ENCODE measurements around the gene PANK4. TPM values are rescaled to one million over a fixed set of nuclear protein-coding genes. Genes with fewer than 3 reads are reported as not detected.

Gene PANK4
- total RNA-seq, 6 donors from 2014 or later: 20.7 to 123 (median 36.9) TPM

DNA sequence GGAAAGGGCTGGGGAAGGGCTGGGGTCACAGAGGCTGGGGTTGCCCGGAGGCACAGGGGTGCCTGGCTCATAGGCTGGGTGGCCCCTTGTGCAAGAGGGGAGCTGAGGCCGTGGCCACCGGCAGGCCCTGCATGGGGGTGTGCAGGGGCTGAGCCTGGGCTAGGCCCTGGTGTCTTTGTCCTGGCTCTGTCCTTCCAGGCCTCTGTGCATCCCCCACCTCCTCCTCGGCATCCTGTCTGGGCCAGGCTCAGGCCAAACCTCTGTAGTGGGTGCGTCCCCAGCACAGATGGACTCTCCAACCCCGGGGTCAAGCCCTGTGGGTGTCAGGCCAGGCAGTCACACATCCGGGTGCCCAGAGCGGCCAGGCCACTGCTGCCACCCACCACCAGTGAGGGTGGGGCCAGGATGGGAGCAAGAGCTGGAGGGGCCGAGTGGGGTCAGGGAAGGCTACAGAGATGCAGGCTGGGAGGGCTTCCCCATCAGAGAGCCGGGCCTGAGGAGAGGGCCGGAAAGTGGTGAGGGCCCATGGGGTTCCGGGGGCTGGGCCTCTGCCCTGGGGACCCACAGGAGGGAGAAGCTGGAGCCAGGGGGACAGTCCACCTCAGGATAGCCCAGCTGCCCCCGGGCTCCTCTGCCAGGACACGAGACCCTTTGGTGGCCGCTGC is 19.4 kb downstream of the PANK4 start:
- 60% methylated on average over 15 of the region's 15 CpGs; no CpG with 5 or more reads in 1 of the 2 donors for WGBS, 2 donors
- Histone ChIP-seq H3K27me3 (peaks cover 0 to 7% (median 0%) of the 10 kb centered on the region in 4 donors), H3K9me3 (no peaks in the 10 kb centered on the region), H3K27ac (no peak overlapping the region), H3K36me3 (peaks cover 18 to 49% (median 47%) of the 10 kb centered on the region in 4 donors), H3K4me3 (no peak overlapping the region), H3K4me1 (peaks cover 0 to 28% (median 2%) of the 10 kb centered on the region in 4 donors)
- TF ChIP-seq EP300 (IDR thresholded peaks at IDR 0.05) (no peak), POLR2A (IDR thresholded peaks at IDR 0.05) (no peak), POLR2AphosphoS5 (IDR thresholded peaks at IDR 0.05) (no peak)
- DNase-seq: peak in 1 of 2 donors; percentile 72
- no peak for ATAC-seq (ENCODE audit: low FRiP score in 2 of 2)

DNA sequence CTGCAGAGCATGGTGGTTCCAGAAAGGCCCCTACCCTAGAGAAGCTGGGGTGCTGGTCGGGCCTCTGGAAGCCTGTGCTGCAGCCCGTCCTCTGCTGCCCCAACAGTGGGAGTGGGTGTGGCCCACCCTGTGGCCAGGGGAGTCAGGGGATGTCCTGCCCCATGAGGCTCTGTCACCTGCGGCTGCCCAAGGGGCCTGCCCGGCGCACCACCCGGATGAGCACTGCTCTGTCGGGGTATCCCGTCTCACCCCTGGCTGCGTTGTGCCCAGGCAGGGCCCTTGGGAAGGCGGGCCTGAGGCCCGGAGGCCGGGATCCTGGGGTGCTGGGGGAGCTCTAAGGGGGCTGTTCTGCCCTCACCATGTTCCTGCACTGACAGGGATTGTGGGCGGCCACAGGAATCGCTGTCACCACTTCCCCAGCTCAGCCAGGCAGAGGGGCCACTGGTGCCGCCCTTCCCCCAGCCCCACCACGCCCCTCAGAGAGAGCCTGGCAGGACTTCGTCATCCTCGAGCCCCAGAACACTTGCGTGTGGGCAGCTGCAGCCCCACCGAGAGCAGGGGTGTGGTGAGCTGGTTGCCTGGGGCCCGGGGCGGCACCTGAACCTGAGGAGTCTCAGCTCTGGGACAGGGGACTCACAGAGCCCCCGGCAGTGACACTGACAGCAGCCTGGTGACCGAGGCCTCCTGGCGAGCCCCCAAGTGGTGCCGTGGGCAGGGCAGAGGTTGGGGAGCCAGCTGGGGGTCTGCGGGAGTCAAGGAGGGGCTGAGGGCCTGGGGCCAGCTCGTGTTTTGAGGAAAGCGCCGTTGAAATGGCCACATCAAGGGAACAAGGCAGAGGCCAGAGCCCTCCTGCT is 20.2 kb downstream of the PANK4 start:
- no peak for TF ChIP-seq POLR2A (IDR thresholded peaks at IDR 0.05)
- TF ChIP-seq, protein P1, sequence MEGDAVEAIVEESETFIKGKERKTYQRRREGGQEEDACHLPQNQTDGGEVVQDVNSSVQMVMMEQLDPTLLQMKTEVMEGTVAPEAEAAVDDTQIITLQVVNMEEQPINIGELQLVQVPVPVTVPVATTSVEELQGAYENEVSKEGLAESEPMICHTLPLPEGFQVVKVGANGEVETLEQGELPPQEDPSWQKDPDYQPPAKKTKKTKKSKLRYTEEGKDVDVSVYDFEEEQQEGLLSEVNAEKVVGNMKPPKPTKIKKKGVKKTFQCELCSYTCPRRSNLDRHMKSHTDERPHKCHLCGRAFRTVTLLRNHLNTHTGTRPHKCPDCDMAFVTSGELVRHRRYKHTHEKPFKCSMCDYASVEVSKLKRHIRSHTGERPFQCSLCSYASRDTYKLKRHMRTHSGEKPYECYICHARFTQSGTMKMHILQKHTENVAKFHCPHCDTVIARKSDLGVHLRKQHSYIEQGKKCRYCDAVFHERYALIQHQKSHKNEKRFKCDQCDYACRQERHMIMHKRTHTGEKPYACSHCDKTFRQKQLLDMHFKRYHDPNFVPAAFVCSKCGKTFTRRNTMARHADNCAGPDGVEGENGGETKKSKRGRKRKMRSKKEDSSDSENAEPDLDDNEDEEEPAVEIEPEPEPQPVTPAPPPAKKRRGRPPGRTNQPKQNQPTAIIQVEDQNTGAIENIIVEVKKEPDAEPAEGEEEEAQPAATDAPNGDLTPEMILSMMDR (IDR thresholded peaks at IDR 0.05): no peak
- no peak for TF ChIP-seq EP300 (IDR thresholded peaks at IDR 0.05)
- no peak for TF ChIP-seq POLR2AphosphoS5 (IDR thresholded peaks at IDR 0.05)
- H3K4me1 ChIP-seq: peaks cover 0 to 28% (median 2%) of the 10 kb centered on the region in 4 donors
- H3K27ac ChIP-seq: no peak overlapping the region
- DNase-seq (peak in 1 of 2 donors; percentile 84), ATAC-seq (ENCODE audit: low FRiP score in 2 of 2) (no peak)
- no peaks in the 10 kb centered on the region for H3K9me3 ChIP-seq
- no peak overlapping the region for H3K4me3 ChIP-seq
- H3K27me3 ChIP-seq: peaks cover 0 to 7% (median 0%) of the 10 kb centered on the region in 4 donors
- WGBS, 2 donors: 73% methylated on average over 29 of the region's 30 CpGs; no CpG with 5 or more reads in 1 of the 2 donors
- peaks cover 12 to 41% (median 39%) of the 10 kb centered on the region in 4 donors for H3K36me3 ChIP-seq

DNA sequence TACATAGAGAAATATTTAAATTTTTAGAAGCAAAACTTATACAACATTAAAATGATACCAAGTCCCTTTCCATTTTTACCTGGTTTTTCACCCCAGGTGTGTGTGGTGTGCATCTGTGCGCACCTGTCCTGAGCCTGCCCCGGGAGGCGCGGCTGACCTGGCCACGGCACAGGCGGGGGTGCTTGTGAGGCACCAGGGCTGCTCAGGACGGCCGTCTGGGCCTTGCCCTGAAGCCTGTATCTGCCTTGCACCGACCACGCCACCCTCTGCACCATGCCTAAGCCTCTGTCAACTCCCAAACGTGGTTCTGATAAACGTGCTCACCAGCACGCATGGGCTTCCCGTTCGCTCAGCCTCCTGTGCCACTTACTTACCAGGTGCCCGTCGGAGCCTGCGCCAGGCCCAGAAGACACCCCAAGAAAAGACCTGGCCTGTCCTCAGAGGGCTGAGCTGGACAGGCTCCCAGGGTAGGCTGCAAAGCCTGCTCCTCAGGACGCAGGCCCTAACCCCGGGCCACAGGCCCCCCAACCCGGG is 20.9 kb downstream of the PANK4 start:
- DNase-seq (peak in 1 of 2 donors; percentile 79), ATAC-seq (ENCODE audit: low FRiP score in 2 of 2) (no peak)
- Histone ChIP-seq H3K4me1 (peaks cover 0 to 28% (median 2%) of the 10 kb centered on the region in 4 donors), H3K4me3 (no peak overlapping the region), H3K27ac (no peak overlapping the region), H3K9me3 (no peaks in the 10 kb centered on the region), H3K27me3 (peaks cover 0 to 7% (median 0%) of the 10 kb centered on the region in 4 donors), H3K36me3 (peaks cover 12 to 34% (median 32%) of the 10 kb centered on the region in 4 donors)
- 60 to 65% methylated on average over 9 to 21 of the region's 21 CpGs for WGBS, 2 donors
- TF ChIP-seq POLR2AphosphoS5 (IDR thresholded peaks at IDR 0.05): no peak

DNA sequence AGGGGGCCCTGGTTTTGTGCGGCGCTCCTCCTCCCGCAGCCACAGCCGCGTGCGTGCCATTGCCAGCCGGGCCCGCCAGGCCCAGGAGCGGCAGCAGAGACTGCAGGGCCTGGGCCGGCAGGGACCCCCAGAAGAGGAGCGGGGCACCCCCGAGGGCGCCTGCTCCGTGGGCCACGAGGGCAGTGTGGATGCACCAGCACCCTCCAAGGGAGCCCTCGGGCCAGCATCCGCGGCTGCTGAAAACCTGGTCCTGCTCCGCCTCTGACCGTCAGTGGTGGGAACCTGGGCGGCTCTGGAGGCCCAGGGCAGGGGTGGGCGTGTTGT is 21.5 kb downstream of the PANK4 start:
- no peak for TF ChIP-seq POLR2A (IDR thresholded peaks at IDR 0.05)
- no peak for TF ChIP-seq POLR2AphosphoS5 (IDR thresholded peaks at IDR 0.05)
- TF ChIP-seq, protein P1 (IDR thresholded peaks at IDR 0.05): no peak
- TF ChIP-seq EP300 (IDR thresholded peaks at IDR 0.05): no peak
- ATAC-seq (ENCODE audit: low FRiP score in 2 of 2): no peak
- H3K4me3 ChIP-seq: no peak overlapping the region
- H3K27me3 ChIP-seq: peaks cover 0 to 7% (median 0%) of the 10 kb centered on the region in 4 donors
- 9 to 58% methylated on average over 4 to 6 of the region's 22 CpGs for WGBS, 2 donors
- H3K27ac ChIP-seq: no peak overlapping the region
- peaks cover 12 to 28% (median 25%) of the 10 kb centered on the region in 4 donors for H3K36me3 ChIP-seq
- H3K4me1 ChIP-seq: peaks cover 1 to 34% (median 5%) of the 10 kb centered on the region in 4 donors
- H3K9me3 ChIP-seq: no peaks in the 10 kb centered on the region
- DNase-seq: peak in 1 of 2 donors; percentile 81

DNA sequence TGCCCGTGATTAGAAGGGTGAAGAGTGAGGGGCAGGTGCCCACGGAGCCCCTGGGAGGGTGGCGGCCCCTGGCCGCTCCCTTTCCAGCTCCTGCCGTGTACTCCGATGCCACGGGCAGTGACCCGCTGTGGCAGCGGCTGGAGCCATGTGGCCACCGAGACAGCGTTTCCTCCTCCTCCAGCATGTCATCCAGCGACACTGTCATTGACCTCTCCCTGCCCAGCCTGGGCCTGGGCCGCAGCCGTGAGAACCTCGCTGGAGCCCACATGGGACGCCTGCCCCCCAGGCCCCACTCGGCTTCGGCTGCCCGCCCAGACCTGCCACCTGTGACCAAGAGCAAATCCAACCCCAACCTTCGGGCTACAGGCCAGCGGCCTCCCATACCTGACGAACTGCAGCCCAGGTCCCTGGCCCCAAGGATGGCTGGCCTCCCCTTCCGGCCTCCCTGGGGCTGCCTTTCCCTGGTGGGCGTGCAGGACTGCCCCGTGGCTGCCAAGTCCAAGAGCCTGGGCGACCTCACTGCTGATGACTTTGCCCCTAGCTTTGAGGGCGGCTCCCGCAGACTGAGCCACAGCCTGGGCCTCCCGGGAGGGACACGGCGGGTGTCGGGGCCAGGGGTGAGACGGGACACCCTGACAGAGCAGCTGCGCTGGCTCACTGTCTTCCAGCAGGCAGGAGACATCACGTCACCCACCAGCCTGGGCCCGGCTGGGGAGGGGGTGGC is 22.0 kb downstream of the PANK4 start:
- 65 to 77% methylated on average over 8 to 29 of the region's 36 CpGs for WGBS, 2 donors
- Histone ChIP-seq H3K27ac (no peak overlapping the region), H3K4me3 (no peak overlapping the region), H3K36me3 (peaks cover 6 to 23% (median 20%) of the 10 kb centered on the region in 4 donors), H3K27me3 (peaks cover 0 to 7% (median 0%) of the 10 kb centered on the region in 4 donors), H3K9me3 (no peaks in the 10 kb centered on the region), H3K4me1 (peaks cover 3 to 37% (median 7%) of the 10 kb centered on the region in 4 donors)
- peak in 1 of 2 donors; percentile 84 for DNase-seq
- no peak for TF ChIP-seq POLR2AphosphoS5 (IDR thresholded peaks at IDR 0.05)
- ATAC-seq (ENCODE audit: low FRiP score in 2 of 2): no peak
